ENCODE results near the gene RP9.

The RP9 gene

DNA sequence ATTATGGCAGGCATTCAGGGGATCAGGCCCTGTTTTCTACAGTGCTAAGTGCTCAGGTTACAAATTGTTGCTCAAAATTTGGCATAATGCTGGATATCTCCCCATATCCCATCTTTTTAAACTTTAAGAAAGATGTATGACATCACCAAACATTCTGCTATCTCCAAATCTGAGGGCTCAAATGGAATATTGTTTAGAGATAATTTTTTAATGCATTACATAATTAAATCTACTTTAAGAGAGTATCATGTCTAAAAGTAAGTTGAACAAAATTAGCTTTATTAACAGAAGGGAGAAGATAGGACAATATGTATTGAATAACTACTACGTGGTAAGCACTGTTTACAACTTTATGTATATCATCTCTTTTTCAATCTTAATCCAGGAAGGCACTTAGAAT lies 60.5 kb downstream of the RP9 start:
- H3K27ac ChIP-seq (ENCODE audit: low read depth, low read length) = no peak overlapping the region
- H3K27me3 ChIP-seq (ENCODE audit: insufficient read depth, low read length) = no peaks in the 10 kb centered on the region
- no peaks in the 10 kb centered on the region for H3K36me3 ChIP-seq (ENCODE audit: insufficient read depth, low read length)
- H3K4me3 ChIP-seq (ENCODE audit: low read depth, low read length) = no peak overlapping the region
- peaks cover 13% of the 10 kb centered on the region for H3K4me1 ChIP-seq (ENCODE audit: control insufficient read depth, insufficient read depth, low read length, unreplicated experiment)
- H2AFZ ChIP-seq (ENCODE audit: low read length, unreplicated experiment) = no peak overlapping the region
- peaks cover 77% of the 10 kb centered on the region for H3K79me2 ChIP-seq (ENCODE audit: control insufficient read depth, insufficient read depth, low read length, unreplicated experiment)

DNA sequence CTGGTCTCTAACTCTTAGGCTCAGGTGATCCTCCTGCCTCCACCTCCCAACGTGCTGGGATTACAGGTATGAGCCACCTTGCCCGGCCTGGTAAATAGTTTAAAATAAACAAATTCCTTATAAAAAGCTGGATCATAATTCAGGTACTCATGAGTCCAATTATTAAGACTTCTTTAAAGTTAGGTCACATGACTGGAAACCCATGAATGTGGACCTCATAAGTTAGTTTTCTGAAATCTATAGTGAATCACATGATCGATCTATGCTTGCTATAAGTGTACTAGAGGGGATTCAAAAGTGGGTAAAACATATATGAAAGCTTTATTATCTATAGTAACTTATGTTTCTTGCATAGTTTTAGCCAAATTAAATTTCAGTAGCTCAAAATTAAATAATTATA lies 60.9 kb downstream of the RP9 start:
- peaks cover 77% of the 10 kb centered on the region for H3K79me2 ChIP-seq (ENCODE audit: control insufficient read depth, insufficient read depth, low read length, unreplicated experiment)
- no peak overlapping the region for H3K4me3 ChIP-seq (ENCODE audit: low read depth, low read length)
- no peaks in the 10 kb centered on the region for H3K27me3 ChIP-seq (ENCODE audit: insufficient read depth, low read length)
- no peak overlapping the region for H2AFZ ChIP-seq (ENCODE audit: low read length, unreplicated experiment)
- no peak overlapping the region for H3K27ac ChIP-seq (ENCODE audit: low read depth, low read length)
- H3K4me1 ChIP-seq (ENCODE audit: control insufficient read depth, insufficient read depth, low read length, unreplicated experiment) = peaks cover 13% of the 10 kb centered on the region
- no peaks in the 10 kb centered on the region for H3K36me3 ChIP-seq (ENCODE audit: insufficient read depth, low read length)

DNA sequence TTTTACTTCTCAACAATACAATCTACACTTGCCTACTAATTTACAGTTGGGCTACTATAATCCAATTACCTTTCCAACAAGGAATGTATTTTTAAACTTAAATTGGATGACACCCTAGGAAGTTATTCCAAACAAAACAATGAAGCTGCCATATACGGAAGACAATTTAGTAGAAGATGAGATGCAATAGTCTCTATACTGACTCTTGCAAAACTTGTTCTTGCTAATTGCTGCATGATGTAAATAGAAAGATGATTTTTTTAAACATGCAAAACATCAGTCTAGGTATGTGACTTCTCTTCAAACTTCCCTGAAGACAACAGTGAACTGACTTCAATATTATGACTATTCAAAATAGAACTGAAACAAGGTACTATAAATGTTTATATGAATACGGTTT lies 64.2 kb downstream of the RP9 start:
- H3K4me1 ChIP-seq (ENCODE audit: control insufficient read depth, insufficient read depth, low read length, unreplicated experiment) = peaks cover 25% of the 10 kb centered on the region
- H3K4me3 ChIP-seq (ENCODE audit: low read depth, low read length) = no peak overlapping the region
- H2AFZ ChIP-seq (ENCODE audit: low read length, unreplicated experiment) = no peak overlapping the region
- no peak overlapping the region for H3K27ac ChIP-seq (ENCODE audit: low read depth, low read length)
- peaks cover 77% of the 10 kb centered on the region for H3K79me2 ChIP-seq (ENCODE audit: control insufficient read depth, insufficient read depth, low read length, unreplicated experiment)
- H3K27me3 ChIP-seq (ENCODE audit: insufficient read depth, low read length) = no peaks in the 10 kb centered on the region
- no peaks in the 10 kb centered on the region for H3K36me3 ChIP-seq (ENCODE audit: insufficient read depth, low read length)

All from ACC112 (cell line).